GM18951 (cell line): Measurements from ENCODE around the gene ACER2.

Source experiments
- POLR2A ChIP-seq: IDR thresholded peaks from 4 replicates; pipeline ENCODE4 v1.6.1; 2011; ENCODE audit warnings: mild to moderate bottlenecking; ENCODE audit not compliant: insufficient read length, insufficient read depth; ENCODE audit errors: extremely low read depth
- in situ Hi-C: fragments of 300-500 bp; cut with MboI; formaldehyde crosslinking; loops from one replicate; pipeline ENCODE4 v1.12.0; 2022; ENCODE audit warnings: low sequenced_read_pairs, mixed read lengths, inconsistent platforms; ENCODE audit not compliant: unreplicated experiment

Gene ACER2

DNA sequence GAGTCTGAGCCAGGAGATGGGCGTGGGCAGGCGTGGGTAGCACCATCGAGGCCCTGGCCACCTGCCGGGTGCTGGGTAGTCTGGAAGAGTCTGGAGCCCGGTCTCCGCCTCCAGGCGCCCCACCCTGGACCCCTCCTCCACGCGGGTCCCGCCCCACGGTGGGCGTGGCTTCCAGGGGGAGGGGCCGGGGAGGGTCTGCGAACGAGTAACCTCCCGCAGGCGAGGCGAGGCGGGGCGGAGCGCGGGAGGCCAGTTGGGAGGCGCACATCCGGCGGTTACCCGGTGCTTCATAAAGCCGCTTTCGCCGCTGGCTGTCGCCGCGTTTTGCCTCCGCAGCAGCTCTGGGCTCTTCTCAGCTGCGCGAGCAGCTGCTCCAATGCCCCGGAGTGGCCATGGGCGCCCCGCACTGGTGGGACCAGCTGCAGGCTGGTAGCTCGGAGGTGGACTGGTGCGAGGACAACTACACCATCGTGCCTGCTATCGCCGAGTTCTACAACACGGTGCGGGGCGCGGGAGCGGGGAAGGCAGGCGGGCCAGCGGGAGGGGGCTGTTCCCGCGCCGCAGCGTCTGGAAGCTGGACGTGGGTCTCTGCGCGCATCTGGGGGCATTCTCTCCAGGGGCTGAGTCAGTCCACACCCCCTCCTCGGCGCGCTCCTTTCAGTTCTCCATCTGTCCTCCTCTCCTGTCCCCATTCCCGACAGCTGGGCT is at the start of gene ACER2:
Gene ACER2, plus strand, starts transcription at position 317 of the 708 bp plus-strand sequence. Its CDS starts 76 bp downstream, at position 393.
- peak; percentile 84 for TF ChIP-seq POLR2A
- in situ Hi-C loops = no loop called here

DNA sequence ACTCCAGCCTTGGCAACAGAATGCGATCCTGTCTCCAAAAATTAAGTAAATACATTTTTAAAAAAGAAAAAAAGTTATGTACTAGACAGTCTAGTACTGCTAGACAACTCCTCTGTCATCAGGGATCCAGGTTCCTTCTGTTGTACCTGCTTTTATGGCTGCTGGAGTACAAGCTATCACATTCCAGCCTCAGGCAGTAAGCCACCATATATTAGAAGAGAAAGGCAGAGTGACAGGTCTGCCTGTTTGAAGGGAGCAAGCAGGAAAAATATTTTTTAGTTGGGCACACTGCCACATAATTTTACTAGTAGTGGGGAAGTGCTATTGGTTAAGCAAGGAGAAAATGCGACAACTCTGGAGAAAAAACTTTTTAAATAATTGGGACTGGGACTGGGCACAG is 39.7 kb upstream of the ACER2 start:
- in situ Hi-C loops = no loop called here
- TF ChIP-seq POLR2A = no peak

DNA sequence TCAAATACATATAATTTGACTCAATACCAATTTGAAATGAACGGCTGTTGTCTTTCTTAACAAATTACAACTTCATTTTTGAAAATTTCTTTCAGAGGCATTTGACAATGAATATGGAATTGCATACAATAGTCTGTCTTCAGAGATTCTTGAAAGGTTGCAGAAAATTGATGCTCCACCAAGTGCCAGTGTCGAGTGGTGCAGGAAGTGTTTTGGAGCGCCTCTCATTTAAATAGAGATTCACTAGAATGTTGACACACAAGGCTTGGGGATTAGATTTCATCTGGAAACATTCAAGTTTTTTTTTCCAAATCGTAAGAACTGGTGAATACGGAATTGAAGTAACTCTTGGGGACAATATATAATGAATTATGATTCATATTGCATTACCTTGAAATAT is 36.9 kb upstream of the ACER2 start:
- in situ Hi-C loops = no loop called here

DNA sequence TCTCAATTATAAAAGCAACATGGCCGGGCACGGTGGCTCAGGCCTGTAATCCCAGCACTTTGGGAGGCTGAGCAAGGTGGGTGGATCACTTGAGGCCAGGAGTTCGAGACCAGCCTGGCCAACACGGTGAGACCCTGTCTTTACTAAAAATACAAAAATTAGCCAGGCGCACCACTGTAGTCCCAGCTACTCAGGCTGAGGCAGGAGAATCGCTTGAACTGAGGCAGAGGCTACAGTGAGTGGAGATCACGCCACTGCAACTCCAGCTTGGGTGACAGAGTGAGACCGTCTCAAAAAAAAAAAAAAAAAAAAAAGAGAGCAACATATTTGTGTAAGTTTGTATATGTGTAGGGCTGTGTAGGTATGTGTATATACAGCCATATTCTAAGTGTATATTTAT is 36.2 kb upstream of the ACER2 start:
- in situ Hi-C loops = no loop called here
- peak; percentile 17 for TF ChIP-seq POLR2A

More for the DNA sequence above, 36.9 kb upstream of the ACER2 start:
- TF ChIP-seq POLR2A = no peak

DNA sequence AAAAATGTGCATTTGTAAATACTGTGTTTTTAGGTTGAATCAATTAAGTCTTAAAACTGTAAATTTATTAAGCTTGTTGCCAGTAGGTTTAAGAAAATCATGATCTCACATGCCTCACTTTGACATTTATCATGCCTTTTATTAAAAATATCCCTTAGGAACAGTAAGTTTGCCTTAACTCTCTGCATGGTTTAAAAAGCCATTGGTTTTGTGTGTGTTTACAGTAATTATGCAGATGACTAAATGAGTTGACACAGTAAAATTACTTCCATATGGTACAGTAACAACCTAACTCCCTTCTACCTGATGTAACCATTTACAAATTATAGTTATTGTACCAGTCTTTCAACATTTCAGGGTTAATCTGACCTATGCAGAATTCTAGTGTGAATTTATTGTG is 35.3 kb upstream of the ACER2 start:
- in situ Hi-C loops = no loop called here
- TF ChIP-seq POLR2A = peak; percentile 15

DNA sequence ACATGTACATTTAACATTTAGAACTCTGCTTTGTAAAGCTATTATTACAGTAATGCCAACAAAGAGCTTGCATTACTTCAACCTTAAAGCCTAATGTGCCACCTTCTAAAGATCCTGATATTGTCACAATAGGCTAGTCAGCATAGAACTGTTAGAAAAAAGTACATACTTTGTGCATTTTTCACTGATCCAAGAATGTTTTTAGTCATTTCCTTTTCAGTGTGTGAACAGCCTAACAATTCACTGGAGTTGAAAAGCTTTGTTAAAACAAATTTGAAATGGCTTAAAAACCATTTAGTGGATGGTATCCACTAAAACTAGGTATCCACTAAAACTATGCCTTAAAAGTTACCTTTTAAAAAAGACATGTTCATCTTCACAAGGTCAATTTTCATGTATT is 33.3 kb upstream of the ACER2 start:
- in situ Hi-C loops = no loop called here
- no peak for TF ChIP-seq POLR2A

DNA sequence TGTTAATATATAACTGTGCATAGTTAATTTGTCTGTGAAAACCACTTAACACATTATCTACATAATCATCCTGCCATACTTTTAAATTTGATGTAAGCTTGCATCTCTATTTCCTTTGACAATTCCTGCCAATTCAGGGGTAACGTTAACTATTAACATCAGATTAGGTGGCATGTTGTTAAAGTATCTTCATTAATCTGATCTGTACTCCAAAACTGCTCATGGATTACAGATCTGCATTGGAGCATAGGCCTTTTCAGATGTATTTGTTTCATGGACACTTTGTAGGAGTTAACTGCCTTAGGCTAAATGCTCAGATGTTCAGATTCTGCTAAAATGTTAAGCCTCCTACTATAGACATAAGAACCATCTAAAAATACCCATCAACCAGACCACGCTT is 31.9 kb upstream of the ACER2 start:
- in situ Hi-C loops = no loop called here
- TF ChIP-seq POLR2A = no peak

DNA sequence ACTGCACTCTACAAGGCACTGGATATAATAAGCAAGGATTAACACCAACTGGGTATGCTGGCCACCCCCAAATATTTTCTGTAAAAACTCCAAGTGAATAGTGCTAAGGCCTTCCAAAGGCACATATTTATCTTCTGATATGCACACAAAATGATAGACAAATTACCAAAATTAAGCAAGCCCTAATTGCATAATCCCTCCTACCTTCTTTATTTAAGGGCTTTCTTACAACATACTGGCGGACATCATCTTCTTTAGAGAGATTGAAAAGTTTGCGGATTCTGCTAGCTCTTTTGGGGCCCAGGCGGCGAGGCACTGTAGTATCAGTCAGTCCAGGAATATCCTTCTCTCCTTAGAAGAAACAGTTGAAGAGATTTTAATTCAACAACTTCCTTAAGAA is 30.6 kb upstream of the ACER2 start:
- no peak for TF ChIP-seq POLR2A
- in situ Hi-C loops = no loop called here

DNA sequence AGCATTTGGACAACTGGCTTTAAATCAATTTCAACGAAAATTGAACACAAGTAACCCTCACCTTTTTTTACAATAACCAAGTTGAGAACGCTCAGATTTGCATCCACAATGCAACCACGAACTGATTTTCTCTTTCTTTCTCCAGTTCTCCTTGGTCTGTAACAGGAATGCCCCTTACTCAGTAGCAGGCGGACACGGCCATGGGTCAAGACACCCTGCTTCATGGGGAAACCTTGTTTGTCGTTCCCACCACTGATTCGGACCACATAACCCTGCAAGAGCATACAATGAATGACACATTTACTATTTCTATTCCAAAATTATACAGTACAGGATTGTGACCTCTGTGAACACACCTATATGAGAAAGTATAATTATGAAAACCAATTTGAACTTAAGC is 30.2 kb upstream of the ACER2 start:
- in situ Hi-C loops = no loop called here

DNA sequence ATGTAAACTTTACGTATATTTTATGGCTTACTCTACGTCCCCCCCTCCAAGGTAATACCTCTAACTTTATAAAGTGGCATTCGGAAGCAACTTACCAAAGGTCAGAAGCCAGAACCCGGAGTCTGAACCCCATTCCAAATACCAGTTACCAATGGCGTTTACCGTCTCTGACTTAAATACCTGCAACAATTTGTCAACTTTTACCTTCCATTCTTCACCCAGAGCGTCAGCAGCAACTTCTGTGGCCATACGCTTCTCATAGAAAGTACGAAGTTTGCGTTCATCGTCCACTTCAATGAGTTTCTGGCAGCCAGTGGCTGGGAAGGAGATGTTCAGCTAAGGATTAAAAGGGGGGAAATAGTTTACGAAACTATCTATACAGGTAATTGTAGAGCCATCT is 29.5 kb upstream of the ACER2 start:
- TF ChIP-seq POLR2A = no peak
- in situ Hi-C loops = no loop called here

More for the DNA sequence above, 30.2 kb upstream of the ACER2 start:
- peak; percentile 20 for TF ChIP-seq POLR2A

DNA sequence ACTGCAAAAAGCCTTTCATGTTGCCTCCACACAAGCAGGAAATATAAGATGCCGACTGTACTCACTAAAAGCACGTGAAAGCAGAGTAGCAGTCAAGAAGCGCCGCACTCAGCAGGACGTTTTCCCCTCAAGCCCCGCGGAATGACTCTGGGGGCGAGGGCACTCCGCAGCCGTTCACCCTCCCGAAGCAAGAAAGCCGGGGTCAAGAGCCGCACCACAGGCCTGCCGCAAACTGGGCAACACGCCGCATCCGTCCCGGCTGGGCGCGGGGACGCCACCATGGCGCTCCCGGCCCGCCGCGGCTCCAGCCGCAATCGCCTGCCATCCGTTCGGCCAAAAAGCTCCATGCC is 29.1 kb upstream of the ACER2 start:
- in situ Hi-C loops = loop anchor here (10.0 kb wide), 1 partner anchor 65 kb away; no protein-coding TSS in a partner anchor
- no peak for TF ChIP-seq POLR2A

DNA sequence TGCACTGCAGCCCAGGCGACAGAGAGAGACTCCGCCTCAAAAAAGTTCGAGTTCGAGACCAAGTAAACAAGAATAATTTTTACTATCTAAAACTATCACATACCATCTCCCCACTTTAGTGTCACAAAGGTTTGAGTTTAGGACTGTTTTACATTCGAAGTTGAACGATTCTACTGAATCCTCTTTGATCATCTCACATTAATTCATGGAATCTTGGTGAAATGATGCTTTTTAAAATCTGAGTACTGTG is 28.1 kb upstream of the ACER2 start:
- no peak for TF ChIP-seq POLR2A
- in situ Hi-C loops = loop anchor here (10.0 kb wide), 1 partner anchor 64 kb away; no protein-coding TSS in a partner anchor

DNA sequence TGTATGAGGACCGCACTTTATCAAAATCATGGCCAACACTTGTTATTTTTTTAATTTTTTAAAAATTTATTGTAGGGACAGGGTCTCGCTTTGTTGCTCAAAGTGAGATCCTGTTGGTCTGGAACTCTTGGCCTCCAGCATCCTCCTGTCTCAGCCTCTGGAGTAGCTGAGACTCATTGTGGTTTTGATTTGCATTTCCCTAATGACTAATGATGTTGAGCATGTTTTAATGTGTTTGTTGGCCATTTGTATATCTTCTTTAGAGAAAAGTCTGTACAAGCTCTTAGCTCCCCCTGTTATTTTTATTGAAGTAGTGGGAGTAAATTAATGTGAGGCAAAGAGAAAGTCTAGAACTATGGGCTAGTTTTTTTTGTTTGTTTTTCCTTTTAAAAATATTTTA is 27.2 kb upstream of the ACER2 start:
- in situ Hi-C loops = loop anchor here (10.0 kb wide), 1 partner anchor 63 kb away; no protein-coding TSS in a partner anchor

DNA sequence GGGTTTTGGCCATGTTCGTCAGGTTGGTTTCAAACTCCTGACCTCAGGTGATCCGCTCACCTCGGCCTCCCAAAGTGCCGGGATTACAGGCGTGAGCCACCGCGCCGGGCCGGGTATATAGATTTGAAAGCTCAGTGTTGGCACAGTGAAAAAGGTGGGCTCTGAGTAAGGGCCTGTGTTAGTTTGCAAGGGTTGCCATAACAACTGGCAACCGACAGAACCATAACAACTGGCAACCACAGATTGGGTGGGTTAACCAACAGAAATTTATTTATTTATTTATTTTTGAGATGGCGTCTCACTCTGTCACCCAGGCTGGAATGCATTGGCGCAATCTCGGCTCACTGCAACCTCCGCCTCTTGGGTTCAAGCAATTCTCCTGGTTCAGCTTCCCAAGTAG is 23.6 kb upstream of the ACER2 start:
- in situ Hi-C loops = loop anchor here (10.0 kb wide), 1 partner anchor 60 kb away; no protein-coding TSS in a partner anchor

More for the DNA sequence above, 27.2 kb upstream of the ACER2 start:
- TF ChIP-seq POLR2A = no peak
